Measurements from ENCODE around the gene RYR2. TPM values are rescaled to one million over a fixed set of nuclear protein-coding genes. Genes with fewer than 3 reads are reported as not detected.
"Not testable (repeated sequence)": the region's sequence is repeated elsewhere in the genome, so short reads cannot be mapped to it uniquely, and the experiment has no call there.

RYR2 gene
- total RNA-seq, 2 experiments from 2014 or later, result 0.03 to 0.40 TPM

- DNase-seq; CTCF ChIA-PET; H3K9me3 Mint-ChIP-seq (ENCODE audit: low read depth); H3K36me3 Mint-ChIP-seq; H3K4me3 Mint-ChIP-seq; H3K27ac Mint-ChIP-seq; H3K27me3 Mint-ChIP-seq; H3K4me1 Mint-ChIP-seq; ATAC-seq: not testable (repeated sequence)
Observed at GRCh38 chr1:237371477-237371876, 329.5 kb downstream of the RYR2 start.

- H3K36me3 Mint-ChIP-seq, result no peaks in the 10 kb centered on the region
- CTCF ChIA-PET, result no interaction called here
- H3K27ac Mint-ChIP-seq, result no peak overlapping the region
- H3K9me3 Mint-ChIP-seq (ENCODE audit: low read depth), result no peaks in the 10 kb centered on the region
- peaks cover 3% of the 10 kb centered on the region for H3K4me1 Mint-ChIP-seq
- no peak overlapping the region for H3K4me3 Mint-ChIP-seq
- ATAC-seq, result no peak
- no peak for DNase-seq
- H3K27me3 Mint-ChIP-seq, result peaks cover 3% of the 10 kb centered on the region
Observed at GRCh38 chr1:237383791-237384190, 341.8 kb downstream of the RYR2 start.

DNA sequence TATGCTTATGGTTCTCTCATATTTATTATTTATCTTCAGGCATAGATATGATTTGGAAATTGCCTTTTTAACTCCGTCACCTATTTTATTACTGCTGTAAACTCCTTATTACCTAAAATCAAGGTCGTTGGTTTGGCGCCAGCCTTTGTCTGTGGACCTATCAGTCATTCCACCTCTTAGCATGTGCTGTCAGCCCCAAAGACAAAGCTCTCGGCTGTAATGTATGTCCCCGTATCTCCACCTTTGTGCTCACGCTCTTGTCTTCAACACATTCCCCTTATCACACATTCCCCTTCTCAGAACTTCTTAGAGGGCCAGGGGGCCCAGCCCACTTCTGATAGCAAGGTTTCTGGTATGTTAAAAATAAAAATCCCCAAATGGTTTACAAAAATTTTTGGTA lies 342.2 kb downstream of the RYR2 start:
- Mint-ChIP-seq H3K9me3 (ENCODE audit: low read depth) (no peaks in the 10 kb centered on the region), H3K27ac (no peak overlapping the region)

GRCh38 chr1:237386362-237387143 lies 344.6 kb downstream of the RYR2 start:
- H3K36me3 Mint-ChIP-seq, result no peaks in the 10 kb centered on the region
- CTCF ChIA-PET, result interaction anchor here (0.6 to 2.2 kb wide), 6 partner anchors 17 to 627 kb away, joined by 3 to 13 read pairs (median 4); no protein-coding TSS in a partner anchor
- H3K4me1 Mint-ChIP-seq, result peaks cover 3% of the 10 kb centered on the region
- ATAC-seq, result no peak
- DNase-seq, result no peak
- peaks cover 11% of the 10 kb centered on the region for H3K27me3 Mint-ChIP-seq
- no peak overlapping the region for H3K4me3 Mint-ChIP-seq
- H3K27ac Mint-ChIP-seq, result no peak overlapping the region
- no peaks in the 10 kb centered on the region for H3K9me3 Mint-ChIP-seq (ENCODE audit: low read depth)

More for the DNA sequence above, 342.2 kb downstream of the RYR2 start:
- DNase-seq (no peak), ATAC-seq (no peak)
- H3K36me3 Mint-ChIP-seq, result no peaks in the 10 kb centered on the region
- CTCF ChIA-PET, result no interaction called here
- H3K27me3 Mint-ChIP-seq, result peaks cover 3% of the 10 kb centered on the region
- no peak overlapping the region for H3K4me3 Mint-ChIP-seq
- peaks cover 3% of the 10 kb centered on the region for H3K4me1 Mint-ChIP-seq

- Mint-ChIP-seq H3K4me3 (no peak overlapping the region), H3K9me3 (ENCODE audit: low read depth) (no peaks in the 10 kb centered on the region), H3K27ac (no peak overlapping the region), H3K27me3 (peaks cover 11% of the 10 kb centered on the region), H3K4me1 (peaks cover 3% of the 10 kb centered on the region), H3K36me3 (no peaks in the 10 kb centered on the region)
- no peak for DNase-seq
- no peak for ATAC-seq
- CTCF ChIA-PET, result interaction anchor here (1.0 to 2.2 kb wide), 5 partner anchors 18 to 628 kb away, joined by 3 to 13 read pairs (median 4); no protein-coding TSS in a partner anchor
Observed at GRCh38 chr1:237387144-237387505, 345.1 kb downstream of the RYR2 start.

- CTCF ChIA-PET, result no interaction called here
- H3K4me1 Mint-ChIP-seq, result no peaks in the 10 kb centered on the region
Observed at GRCh38 chr1:237390823-237391222, 348.8 kb downstream of the RYR2 start.

DNA sequence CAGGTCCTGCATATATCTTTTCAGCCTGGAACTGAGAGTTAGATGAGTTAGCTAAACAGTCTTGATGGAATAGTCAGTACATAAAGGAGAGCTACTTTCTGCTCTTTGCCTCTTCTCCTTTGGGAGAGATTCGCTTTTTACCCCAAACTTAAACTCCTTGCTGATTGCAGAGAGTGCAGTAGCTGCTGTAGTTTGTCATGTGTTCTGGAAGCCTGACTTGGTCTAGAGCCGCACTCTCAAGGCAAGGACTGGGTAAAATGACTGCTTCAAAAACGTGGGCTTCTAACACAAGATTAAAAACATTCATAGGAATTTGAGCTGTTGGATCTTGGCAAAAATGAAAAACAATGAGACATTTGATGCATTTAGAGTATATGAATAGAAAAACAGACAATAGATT lies 351.6 kb downstream of the RYR2 start:
- H3K27ac Mint-ChIP-seq, result no peak overlapping the region
- H3K27me3 Mint-ChIP-seq, result peaks cover 15% of the 10 kb centered on the region
- DNase-seq, result no peak
- ATAC-seq, result no peak
- H3K9me3 Mint-ChIP-seq (ENCODE audit: low read depth), result peaks cover 6% of the 10 kb centered on the region
- no peak overlapping the region for H3K4me3 Mint-ChIP-seq
- no peaks in the 10 kb centered on the region for H3K4me1 Mint-ChIP-seq
- H3K36me3 Mint-ChIP-seq, result no peaks in the 10 kb centered on the region
- CTCF ChIA-PET, result interaction anchor here (0.6 to 1.0 kb wide), 2 partner anchors 420 to 634 kb away, joined by 3 read pairs; no protein-coding TSS in a partner anchor

More at GRCh38 chr1:237390823-237391222, 348.8 kb downstream of the RYR2 start:
- peaks cover 18% of the 10 kb centered on the region for H3K27me3 Mint-ChIP-seq
- H3K36me3 Mint-ChIP-seq, result no peaks in the 10 kb centered on the region
- no peak overlapping the region for H3K4me3 Mint-ChIP-seq
- ATAC-seq, result no peak
- no peak for DNase-seq
- no peak overlapping the region for H3K27ac Mint-ChIP-seq
- peaks cover 2% of the 10 kb centered on the region for H3K9me3 Mint-ChIP-seq (ENCODE audit: low read depth)

DNA sequence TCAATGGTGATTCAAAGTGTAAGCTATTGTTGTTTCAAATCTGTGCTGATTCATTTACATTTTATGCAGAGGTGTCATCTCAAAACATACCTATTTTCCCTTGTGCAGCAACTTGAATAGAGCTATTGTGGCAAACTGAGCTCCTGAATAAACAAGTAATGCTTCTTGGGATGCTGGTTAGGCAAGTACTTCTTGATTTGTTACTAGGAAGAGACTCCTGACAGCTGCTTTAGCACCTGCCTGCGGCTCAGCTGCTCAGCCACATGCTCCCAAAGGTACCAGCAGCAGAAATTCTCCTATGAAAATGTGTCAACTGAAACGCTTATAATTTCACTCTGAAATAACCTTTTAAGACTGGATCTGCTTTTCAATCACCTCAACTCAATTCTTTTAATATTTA lies 352.3 kb downstream of the RYR2 start:
- ATAC-seq (no peak), DNase-seq (no peak)
- Mint-ChIP-seq H3K9me3 (ENCODE audit: low read depth) (peaks cover 6% of the 10 kb centered on the region), H3K27me3 (peaks cover 15% of the 10 kb centered on the region), H3K4me1 (no peaks in the 10 kb centered on the region), H3K27ac (no peak overlapping the region), H3K36me3 (no peaks in the 10 kb centered on the region), H3K4me3 (no peak overlapping the region)
- CTCF ChIA-PET, result no interaction called here

GRCh38 chr1:237396426-237396825 lies 354.4 kb downstream of the RYR2 start:
- no peak overlapping the region for H3K27ac Mint-ChIP-seq

DNA sequence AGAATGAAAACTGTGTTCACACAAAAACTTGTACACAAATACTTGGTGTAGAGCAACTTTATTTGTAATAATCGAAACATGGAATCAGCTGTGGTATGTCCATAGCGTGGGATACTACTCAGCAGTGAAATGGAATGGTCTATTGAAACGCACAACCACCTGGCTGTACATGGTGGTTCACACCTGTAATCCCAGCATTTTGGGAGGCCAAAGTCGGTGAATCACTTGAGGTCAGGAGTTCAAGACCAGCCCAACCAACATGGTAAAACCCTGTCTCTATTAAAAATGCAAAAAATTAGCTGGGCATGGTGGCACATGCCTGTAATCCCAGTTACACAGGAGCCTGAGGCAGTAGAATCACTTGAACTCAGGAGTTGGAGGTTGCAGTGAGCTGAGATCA lies 356.8 kb downstream of the RYR2 start:
- peaks cover 8% of the 10 kb centered on the region for H3K27me3 Mint-ChIP-seq
- peaks cover 12% of the 10 kb centered on the region for H3K9me3 Mint-ChIP-seq (ENCODE audit: low read depth)
- no peak overlapping the region for H3K4me3 Mint-ChIP-seq
- H3K4me1 Mint-ChIP-seq, result no peaks in the 10 kb centered on the region
- DNase-seq (no peak), ATAC-seq (no peak)
- H3K36me3 Mint-ChIP-seq, result no peaks in the 10 kb centered on the region
- CTCF ChIA-PET, result no interaction called here
- no peak overlapping the region for H3K27ac Mint-ChIP-seq

More at GRCh38 chr1:237396426-237396825, 354.4 kb downstream of the RYR2 start:
- Mint-ChIP-seq H3K36me3 (no peaks in the 10 kb centered on the region), H3K9me3 (ENCODE audit: low read depth) (peaks cover 8% of the 10 kb centered on the region), H3K4me3 (no peak overlapping the region), H3K27me3 (peaks cover 8% of the 10 kb centered on the region), H3K4me1 (no peaks in the 10 kb centered on the region)
- no peak for DNase-seq
- CTCF ChIA-PET, result no interaction called here
- no peak for ATAC-seq

- Mint-ChIP-seq H3K27me3 (no peaks in the 10 kb centered on the region), H3K36me3 (no peaks in the 10 kb centered on the region), H3K4me3 (no peak overlapping the region), H3K9me3 (ENCODE audit: low read depth) (peaks cover 7% of the 10 kb centered on the region), H3K4me1 (peaks cover 3% of the 10 kb centered on the region), H3K27ac (no peak overlapping the region)
- ATAC-seq (no peak), DNase-seq (no peak)
- CTCF ChIA-PET, result no interaction called here
Observed at GRCh38 chr1:237405912-237406311, 363.9 kb downstream of the RYR2 start.

DNA sequence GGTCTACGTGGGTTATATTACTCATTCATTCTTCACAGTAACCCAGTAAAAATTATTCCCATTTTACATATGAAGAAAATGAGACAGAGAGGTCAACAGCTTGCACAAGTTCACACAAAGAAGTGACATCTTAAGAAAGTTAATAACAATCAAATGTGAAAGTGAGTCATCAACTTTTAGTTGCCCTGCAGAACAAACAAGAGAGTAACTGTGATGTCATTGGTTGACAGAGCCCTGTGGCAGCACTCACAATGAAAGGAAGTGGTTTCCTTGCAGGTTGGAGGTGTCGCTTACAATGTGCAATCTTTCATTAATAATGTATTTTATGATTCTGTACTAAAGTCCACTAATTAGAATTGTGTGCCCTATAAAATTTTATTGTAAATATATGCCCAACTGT lies 369.6 kb downstream of the RYR2 start:
- no peaks in the 10 kb centered on the region for H3K36me3 Mint-ChIP-seq
- CTCF ChIA-PET, result no interaction called here
- peak overlapping the region; percentile 37 for H3K27ac Mint-ChIP-seq

GRCh38 chr1:237416924-237417655 lies 375.1 kb downstream of the RYR2 start:
- no peaks in the 10 kb centered on the region for H3K27me3 Mint-ChIP-seq
- ATAC-seq (no peak), DNase-seq (no peak)
- no peaks in the 10 kb centered on the region for H3K9me3 Mint-ChIP-seq (ENCODE audit: low read depth)
- CTCF ChIA-PET, result no interaction called here
- H3K4me3 Mint-ChIP-seq, result no peak overlapping the region
- H3K36me3 Mint-ChIP-seq, result no peaks in the 10 kb centered on the region
- peaks cover 5% of the 10 kb centered on the region for H3K4me1 Mint-ChIP-seq
- H3K27ac Mint-ChIP-seq, result no peak overlapping the region

More for the DNA sequence above, 369.6 kb downstream of the RYR2 start:
- H3K27me3 Mint-ChIP-seq, result no peaks in the 10 kb centered on the region
- H3K4me3 Mint-ChIP-seq, result no peak overlapping the region
- peak; percentile 99 for ATAC-seq
- peak; percentile 73 for DNase-seq
- peaks cover 2% of the 10 kb centered on the region for H3K9me3 Mint-ChIP-seq (ENCODE audit: low read depth)
- peaks cover 18% of the 10 kb centered on the region for H3K4me1 Mint-ChIP-seq

GRCh38 chr1:237428809-237429208 lies 386.8 kb downstream of the RYR2 start:
- H3K4me3 Mint-ChIP-seq, result no peak overlapping the region
- H3K36me3 Mint-ChIP-seq, result no peaks in the 10 kb centered on the region
- H3K27ac Mint-ChIP-seq, result no peak overlapping the region
- H3K9me3 Mint-ChIP-seq (ENCODE audit: low read depth), result no peaks in the 10 kb centered on the region
- no peak for DNase-seq
- CTCF ChIA-PET, result no interaction called here
- H3K27me3 Mint-ChIP-seq, result no peaks in the 10 kb centered on the region
- H3K4me1 Mint-ChIP-seq, result no peaks in the 10 kb centered on the region
- ATAC-seq, result no peak
